Measurements from ENCODE around the gene WASF3.
"Not testable (repeated sequence)": the region's sequence is repeated elsewhere in the genome, so short reads cannot be mapped to it uniquely, and the experiment has no call there.

WASF3 gene

DNA sequence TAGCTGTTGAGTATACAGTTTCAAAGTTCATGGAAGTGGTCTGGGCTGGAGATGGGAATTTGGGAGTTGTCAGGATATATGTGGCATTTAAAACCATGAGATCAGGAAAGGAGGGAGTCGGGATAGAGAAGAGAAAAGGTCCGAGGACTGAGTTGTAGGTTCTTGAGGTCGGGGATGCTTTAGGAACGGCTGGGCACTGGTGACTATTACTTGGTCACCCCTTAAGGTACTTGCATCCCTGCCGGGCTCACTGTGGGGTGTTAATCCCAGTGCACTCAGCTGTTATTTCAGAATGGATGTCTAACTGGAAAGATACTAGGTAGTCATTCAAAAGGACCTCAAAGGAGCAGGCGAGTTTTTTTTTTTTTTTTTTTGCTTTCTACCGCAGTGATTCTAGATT lies 34.2 kb downstream of the WASF3 start:
- DNase-seq = no peak

DNA sequence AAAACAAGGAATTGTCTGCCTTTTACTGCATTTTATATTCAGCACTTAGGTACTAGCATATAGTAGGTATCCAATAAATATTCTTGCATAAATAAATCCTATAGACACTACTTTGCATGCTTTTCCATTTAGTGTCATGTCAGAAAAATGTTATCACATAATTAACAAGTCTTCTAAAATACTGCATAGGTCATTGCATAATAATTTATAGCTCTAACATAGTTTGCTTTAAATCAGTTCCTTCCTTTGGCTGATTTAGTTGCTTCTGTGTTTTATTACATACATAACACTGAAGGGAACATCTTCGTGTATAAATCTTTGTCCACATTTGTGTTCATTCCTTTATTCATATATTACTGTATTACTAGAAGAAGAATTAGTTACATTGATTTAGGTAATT lies 36.2 kb downstream of the WASF3 start:
- DNase-seq = no peak

DNA sequence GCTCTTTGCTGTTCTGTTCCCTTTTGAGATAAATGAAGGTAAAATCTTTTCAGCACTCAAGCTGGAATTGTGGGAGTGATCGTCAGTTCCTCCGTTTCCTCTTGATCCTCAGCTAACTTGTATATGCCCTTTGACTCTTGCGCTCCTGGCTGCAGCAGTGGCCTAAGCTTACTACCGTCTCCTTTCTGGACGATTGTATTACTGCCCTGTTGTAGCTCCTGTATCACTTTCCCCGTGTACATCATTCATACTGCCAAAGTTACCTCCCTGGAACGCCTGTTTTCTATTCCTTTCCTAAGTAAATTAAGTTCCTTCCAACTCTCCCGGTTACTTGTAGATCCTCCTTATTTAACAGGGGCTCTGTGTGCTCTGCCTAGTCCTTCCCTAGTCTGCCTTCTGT lies 36.9 kb downstream of the WASF3 start:
- no peak for DNase-seq

DNA sequence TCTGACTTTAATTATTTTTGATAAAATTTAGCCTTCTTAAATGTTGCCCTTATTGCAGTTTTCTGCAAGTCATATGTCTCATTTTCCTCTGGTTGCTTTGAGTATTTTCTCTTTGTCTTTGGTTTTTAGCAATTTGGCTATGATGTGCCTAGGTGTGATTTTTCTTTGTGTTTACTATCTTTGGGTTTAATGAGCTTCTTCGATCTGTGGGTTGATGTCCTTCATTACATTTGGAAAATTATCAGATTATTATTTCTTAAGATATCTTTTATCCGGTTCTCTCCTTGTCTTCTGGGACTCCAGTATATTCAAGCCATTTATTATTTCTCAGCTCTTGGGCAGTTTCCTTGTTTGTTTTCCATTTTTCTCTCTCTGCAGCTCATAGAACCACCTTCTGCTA lies 39.0 kb downstream of the WASF3 start:
- DNase-seq = no peak

DNA sequence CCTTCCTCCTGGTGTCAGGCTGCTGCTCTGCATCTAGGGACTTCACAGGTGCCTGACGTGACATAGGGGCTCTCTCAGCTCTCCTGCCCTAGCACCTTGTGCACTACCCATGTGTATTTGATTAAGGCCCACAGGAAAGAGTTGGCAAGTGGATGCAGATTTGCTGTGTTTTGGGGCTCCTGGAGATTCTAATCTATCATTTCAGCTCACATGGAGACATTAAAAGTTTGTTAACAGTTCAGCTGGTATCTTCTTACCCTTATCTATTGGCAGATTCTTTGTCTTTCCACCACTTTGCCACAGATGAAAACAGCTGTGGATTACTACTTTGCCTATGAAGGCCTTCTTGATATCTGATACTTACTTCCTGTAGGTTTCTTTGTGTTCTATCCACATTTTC lies 41.9 kb downstream of the WASF3 start:
- DNase-seq = no peak

DNA sequence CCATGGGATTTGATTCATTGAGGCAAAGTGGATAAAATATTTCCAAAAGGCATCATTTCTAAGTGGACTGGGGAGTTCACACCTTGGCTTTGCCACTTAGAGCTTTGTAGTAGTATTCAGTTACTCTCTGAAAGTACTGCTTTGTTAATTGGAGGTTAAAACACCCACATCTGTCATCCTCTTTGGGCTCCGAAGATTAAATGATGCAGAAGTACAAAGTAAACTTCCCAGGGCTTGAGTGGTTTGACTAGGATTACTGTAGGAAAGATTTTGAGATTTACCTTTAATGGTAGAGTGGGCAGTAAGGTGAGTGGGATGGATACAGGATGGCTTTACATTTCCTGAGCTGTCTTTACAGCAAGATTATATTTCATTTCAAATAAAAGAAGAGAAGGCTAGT lies 42.4 kb downstream of the WASF3 start:
- DNase-seq = no peak

DNA sequence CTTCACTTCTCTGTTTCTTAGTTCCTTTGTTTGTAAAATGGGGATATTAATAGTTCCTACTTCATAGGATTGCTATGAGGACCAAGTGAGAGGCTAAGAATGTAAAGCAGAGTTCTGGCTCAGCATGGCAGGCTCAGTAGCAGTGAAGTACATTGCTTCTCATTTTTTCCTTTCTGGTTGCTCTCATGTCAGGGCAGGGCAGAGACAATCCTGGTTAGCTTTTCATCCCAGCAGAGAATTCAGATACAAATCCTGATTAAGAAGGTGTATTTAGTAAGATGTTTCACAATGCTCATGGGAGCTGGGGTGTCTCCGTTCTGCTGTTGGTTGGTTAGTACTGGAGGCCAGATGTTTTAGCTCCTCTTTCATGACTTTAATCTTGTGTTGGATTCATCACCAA lies 42.9 kb downstream of the WASF3 start:
- no peak for DNase-seq

DNA sequence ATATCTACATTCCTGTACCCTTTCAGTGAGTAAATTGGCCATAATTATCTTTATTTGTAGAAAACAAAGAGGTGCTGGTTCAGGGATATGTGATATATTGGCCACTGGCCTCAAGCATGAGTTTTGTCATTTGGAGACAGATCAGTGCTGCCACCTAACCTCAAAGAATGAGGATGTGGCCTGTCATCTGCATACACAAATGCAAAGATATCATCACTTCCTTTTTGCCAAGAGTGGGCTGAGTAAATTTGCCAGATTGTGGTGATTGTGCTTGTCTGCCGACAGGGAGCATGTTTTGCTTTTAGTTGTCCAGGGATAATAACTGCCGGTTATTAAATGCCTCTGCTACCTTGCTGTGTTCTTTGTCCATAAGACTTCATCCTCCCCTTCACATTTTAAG lies 44.2 kb downstream of the WASF3 start:
- DNase-seq = peak; percentile 71

DNA sequence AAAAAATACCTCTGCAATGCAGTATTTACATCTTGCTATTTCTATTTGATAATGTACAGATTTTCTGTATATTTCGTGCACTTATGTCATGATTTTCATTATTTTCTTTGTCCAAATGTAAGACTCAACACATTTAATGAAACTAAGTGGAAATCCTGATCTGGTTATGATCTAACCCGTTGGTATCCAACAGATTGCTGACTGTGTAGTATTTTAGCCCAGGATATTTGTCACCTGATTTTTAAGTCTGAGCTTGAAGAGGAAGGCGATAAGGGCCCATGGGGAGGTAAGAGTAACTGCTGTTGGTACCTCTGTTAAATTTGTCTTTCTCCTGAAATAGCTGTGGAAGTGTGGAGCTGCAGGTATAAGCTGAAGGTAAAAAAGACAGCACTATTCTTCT lies 45.3 kb downstream of the WASF3 start:
- DNase-seq = no peak

DNA sequence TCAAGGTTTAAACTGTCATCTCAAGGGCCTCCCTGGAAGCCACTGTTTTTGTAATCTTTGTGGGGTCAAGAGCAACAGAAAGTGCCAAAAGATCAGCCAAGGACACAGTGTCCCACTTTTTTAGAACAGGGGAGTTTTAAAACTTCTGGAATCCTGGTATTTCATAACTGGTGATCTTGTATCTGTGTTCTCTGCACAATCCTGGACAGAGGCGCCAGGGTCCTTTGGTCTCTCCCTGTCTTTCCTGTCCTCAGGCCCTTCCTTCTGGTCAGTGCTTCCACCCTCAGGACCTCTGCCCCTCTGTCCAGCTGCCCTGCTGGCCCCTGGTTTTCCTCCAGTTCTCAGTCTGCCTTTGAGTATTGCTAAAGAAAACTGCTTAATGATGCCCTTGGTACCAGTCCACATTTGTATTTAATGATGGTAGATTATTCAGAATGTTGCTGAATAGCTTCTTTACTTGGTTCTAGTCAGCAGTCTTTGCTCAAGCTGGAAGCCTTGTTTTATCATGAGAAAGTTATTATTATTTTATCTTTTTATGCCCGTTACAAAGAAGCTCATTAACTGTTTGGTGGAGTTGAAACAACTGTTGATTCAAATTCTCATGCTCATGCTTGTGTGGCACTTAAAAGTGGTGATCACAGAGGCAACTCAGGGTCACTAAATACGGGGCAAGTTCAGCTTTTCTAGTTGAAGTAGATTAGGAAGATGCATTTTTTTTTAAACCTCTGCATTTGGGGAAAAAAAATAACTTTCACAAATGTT lies 47.5 kb downstream of the WASF3 start:
- no peak for DNase-seq

DNA sequence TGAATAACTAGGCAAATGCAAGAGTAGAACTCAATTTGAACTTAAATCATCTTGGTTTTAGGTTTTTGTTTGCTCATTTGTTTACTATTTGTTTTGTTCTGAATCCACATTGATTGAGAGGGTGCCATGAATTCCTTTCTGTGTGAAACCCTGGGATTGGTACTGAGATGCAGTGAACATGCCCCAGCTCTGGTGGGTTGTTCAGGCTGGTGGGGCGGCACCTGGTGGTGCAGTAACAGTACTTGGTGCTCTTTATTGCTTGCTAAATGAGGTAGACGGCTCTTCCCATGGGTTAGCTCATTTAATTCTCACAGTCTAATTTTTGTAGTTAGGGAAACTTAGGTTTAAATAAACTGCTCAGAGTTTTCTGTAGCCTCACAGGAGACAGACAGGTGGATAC lies 48.4 kb downstream of the WASF3 start:
- DNase-seq = no peak

DNA sequence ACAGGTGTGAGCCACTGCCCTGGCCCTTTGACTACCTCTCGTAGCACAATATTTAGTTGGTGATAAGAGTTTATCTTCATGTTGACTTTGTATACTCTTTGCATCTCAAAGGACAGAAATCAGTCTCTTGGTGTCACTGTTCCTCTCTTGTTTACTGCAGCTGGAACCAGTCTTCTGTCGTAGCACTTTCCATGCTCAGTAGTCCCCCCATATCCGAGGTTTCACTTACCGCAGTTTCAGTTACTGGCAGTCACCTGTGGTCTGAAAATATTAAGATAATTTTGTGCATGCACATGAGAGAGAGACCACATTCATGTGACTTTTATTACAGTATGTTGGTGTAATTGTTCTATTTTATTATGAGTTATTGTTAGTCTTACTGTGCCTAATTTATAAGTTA lies 49.1 kb downstream of the WASF3 start:
- DNase-seq = peak; percentile 28

DNA sequence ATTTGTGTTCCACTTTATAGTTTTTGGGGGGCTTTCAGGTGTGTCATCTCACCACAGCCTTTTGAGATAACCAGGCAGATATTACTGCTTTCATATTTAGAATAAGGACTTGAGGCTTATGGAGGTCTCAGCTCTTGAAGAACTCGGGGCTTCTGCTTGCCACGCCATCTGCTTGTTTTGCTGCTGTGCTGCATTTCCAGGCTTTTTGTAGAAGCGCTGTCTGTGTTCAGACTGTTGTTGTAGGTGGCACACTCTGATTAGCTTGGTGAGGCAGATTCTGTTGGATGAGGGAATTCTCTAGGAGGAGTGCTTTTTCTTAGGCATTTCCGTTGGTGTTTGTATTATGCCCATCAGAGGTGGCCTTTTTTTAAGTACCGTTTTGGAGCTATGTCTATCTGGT lies 57.2 kb downstream of the WASF3 start:
- DNase-seq = no peak

DNA sequence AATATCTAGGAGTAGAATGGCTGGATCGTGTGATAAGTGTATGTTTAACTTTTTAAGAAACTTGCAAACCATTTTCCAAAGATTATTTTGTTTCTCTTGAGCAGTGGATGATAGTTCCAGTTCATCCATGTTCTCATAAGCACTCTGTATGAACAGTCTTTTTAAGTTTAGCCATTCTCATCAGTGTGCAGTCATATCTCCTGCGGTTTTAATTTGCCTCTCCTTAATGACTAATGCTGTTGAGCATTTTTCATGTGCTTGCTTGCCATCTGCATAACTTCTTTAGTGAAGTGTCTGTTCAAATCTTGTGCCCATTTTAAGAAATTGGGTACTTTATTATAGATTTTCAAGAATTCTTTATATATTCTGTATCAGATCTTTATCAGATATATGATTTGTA lies 58.6 kb downstream of the WASF3 start:
- peak; percentile 11 for DNase-seq

DNA sequence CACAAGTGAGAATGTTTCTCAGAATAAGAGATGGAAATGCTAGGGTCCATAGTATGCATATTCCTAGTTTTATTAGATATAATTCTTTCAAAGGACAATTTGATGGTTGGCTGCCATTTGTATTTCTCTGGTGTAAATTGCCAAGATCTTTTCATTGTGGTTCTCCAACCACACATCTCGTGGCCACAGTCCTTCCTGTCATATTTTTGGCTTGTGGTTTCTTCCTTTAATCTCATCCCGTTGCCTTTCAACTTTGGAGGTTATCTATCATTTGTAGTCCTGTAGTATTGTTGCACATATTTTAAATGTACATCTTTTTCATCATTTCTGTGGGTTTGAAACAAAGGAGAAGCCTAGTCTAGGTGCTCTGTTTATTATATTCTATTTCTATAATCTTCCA lies 61.2 kb downstream of the WASF3 start:
- peak; percentile 66 for DNase-seq

DNA sequence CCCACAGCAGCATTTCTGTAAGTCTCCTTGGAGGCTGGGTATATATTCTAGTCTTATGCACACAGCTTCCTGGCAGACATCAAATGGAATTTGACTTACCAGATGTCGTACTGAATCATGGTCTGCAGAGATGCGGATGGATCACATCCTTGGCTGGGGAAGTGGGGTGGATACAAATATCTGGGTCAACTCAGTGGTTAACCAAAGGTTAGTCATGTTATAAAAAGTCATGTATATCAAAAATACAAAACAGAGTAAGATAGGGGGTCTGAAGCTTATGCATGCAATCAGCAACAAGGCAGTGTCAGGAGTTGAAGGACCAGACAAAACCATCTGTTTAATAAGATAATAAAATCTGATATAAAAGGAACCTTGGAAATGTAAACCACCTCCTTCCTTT lies 61.9 kb downstream of the WASF3 start:
- peak; percentile 28 for DNase-seq

DNA sequence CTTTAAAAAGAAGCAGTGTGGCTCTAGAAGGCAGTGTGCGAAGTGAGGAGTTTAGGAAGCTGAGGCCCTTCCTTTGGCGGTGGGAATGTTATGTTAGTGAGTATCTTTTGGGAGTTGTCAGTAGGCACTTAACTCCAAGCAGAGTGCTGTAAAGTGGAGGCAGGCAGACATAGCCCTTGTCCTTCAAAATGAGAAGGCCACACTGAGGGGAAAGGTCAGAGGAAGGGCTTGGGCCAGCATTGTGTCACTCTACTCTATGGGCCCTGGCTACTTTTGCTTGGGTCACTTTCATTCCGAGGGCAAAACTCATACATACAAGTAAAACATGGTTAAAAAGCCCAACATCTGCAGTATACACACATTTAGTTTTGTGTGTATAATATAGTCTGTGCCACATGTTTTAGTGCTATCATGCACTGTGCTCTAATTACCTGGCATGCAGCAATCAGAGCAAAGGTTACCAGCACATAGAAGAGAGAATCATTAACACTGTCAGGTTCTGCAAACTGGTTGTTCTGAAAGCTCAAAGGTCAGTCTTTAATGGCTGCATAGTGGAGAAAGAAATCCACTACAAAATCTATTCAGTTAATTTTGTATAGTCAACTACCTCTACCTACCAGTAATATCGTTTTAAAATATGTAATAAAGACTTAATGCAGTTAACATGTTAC lies 64.4 kb downstream of the WASF3 start:
- no peak for DNase-seq

DNA sequence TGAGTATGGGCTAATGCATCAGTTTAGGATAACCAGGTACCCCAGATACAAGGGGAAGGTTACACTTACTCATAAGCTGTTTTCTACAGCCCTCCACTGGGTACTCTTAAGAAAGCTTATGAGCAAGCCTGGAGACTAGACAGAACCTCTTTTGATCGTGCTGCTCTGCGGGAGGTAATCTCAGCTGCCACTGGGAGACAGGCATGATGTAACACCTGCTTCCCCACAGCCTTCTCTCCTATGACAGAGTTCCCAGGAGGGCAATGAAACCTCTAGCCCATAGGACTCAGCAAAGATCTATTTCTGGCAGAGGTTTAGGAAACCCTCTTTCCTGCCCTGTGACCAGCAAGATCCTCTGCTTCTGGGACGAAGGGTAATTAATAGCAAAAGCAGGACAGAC lies 65.6 kb downstream of the WASF3 start:
- DNase-seq = no peak

DNA sequence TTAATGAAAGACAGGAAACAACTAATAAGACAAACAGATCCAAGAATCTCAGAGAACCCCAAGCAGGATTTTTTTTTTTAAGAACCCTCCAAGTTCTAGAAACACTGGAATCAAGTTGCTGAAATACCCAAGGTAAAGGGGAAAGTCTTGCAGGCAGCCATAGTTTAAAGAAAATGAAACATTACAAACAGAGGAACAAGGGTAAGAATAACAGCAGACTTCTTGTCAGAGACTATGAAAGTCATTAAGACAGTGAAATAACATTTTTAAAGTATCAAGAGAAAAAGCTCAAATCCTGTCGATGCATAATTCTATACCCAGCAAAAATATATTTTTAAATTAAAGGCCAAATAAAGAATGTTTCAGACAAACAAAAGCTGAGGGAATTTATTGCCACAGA lies 67.1 kb downstream of the WASF3 start:
- DNase-seq = peak; percentile 21

DNA sequence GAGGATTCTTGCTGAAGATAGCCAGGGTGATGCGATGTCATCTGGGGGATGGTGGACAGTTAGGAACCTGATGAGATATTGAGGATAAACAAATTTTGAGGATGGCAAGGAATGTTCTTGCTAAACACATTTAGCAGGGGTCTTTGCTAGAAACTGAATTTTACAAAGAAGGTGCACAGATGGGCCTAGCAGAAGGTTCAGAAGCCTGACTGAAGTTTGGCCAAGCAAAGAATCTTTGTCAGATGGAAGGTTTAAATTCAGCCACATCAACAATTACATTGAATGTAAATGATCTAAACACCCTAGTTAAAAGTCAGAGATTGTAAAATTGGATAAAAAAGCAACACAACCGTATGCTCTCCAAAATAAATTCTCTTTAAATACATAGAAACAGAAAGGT lies 68.8 kb downstream of the WASF3 start:
- DNase-seq = no peak

DNA sequence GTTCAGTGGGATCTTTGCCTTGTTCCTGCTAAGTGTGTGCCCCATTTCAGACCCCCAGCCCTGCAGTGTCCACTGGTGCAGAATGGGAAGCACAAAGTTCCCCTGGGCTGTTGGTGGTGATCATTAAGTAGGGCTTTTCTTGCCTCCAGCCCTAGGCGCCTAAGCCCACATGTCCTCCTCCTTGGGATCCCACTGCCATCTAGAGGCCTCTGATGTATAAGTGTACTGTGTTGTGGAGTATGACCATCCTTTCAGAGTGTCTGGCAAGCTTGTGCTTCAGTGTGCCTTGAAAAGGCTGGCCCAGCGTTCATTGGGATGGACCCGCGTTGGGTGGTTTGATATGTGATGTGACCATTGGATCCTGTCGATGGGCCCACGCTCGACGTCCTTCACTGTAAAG lies 71.2 kb downstream of the WASF3 start:
- peak; percentile 48 for DNase-seq

DNA sequence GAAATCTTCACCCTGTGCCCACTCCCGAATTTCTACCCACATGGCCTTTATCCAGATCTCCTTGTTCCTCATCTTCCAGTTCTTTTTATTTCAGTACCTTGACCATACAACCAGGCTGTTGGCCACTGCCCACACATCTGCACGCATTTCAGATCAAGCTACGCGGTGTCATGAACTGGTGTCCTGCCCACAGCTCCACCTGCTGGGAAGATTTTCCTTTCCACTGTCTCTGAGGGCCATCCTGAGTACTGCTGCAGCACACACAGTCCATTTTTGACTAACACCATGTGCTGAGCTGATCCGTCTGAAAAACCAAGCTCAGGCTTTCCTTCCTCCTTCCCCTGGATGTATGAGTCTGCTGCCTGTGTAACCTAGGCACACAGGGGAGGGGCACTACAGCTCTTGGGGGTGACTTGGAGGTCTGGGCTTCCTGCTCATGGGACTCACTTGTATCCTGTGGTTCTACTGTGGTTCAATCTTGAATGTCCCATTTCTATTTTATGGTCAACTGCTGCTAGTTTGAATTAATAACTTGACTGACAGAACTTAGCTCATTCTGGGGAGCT lies 71.9 kb downstream of the WASF3 start:
- DNase-seq = peak; percentile 37

DNA sequence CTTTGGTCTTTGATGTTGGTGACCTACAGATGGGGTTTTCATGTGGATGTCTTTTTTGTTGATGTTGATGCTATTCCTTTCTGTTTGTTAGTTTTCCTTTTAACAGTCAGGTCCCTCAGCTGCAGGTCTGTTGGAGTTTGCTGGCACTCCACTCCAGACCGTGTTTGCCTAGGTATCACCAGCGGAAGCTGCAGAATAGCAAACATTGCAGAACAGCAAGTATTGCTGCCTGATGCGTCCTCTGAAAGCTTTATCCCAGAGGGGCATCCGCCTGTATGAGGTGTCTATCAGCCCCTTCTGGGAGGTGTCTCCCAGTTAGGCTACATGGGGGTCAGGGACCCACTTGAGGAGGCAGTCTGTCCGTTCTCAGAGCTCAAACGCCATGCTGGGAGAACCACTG lies 78.2 kb downstream of the WASF3 start:
- DNase-seq = not testable (repeated sequence)

DNA sequence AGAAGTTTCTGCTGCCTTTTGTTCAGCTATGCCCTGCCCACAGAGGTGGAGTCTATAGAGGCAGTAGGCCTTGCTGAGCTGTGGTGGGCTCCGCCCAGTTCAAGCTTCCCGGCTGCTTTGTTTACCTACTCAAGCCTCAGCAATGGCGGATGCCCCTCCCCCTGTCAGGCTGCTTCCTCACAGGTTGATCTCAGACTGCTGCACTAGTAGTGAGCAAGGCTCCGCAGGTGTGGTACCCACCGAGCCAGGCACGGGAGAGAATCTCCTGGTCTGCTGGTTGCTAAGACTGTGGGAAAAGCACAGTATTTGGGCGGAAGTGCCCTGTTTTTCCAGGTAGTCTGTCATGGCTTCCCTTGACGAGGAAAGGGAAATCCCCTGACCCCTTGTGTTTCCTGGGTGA lies 78.6 kb downstream of the WASF3 start:
- DNase-seq = not testable (repeated sequence)

DNA sequence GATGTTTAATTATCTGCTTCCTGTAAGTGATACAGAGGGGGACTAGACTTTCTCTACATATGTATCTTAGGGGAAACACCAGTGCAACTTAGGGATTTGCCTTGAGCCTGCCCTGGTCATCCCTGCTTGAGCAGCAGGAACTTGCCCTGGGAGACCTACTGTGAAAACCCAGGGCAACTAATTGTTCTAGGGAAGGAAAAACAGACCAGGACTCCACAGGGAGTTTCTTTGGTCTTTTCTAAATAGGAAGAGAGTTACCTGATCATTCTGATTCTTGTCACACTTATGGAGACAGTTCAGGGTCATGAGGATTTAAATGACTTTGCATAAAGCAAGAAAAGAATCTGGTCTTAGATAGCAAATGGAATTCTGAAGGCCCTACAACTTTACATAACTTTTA lies 89.1 kb downstream of the WASF3 start:
- no peak for DNase-seq

All from hematopoietic multipotent progenitor cell treated with erythropoietin and hydrocortisone succinate and interleukin-3 and kit ligand, for 6 days (in vitro differentiated cells).